HAP-1 (cell line): ENCODE data around the gene PLD1.
A peak's percentile ranks its signal among the peaks of the same experiment; 100 is the strongest.
"Not testable (repeated sequence)": the region's sequence is repeated elsewhere in the genome, so short reads cannot be mapped to it uniquely, and the experiment has no call there.

Experiments used
- DNase-seq, 2 experiments: peaks; one replicate each; pipeline ENCODE4 v3.0.0-alpha.2; 2016 to 2020; ENCODE audit warnings: low spot score in 2 of 2
- H3K27me3 ChIP-seq: fragments of 250-450 bp; sonication (Bioruptor Pico); 2 replicates; pipeline ENCODE4 v1.5.1; 2020; ENCODE audit warnings: low read depth, mild to moderate bottlenecking, moderate library complexity
- H3K36me3 ChIP-seq: fragments of 250-450 bp; sonication (Bioruptor Pico); replicated peaks from 2 replicates; pipeline ENCODE4 v1.5.1; 2020; ENCODE audit warnings: mild to moderate bottlenecking
- H3K4me1 ChIP-seq: fragments of 250-450 bp; sonication (Bioruptor Pico); 2 replicates; pipeline ENCODE4 v1.5.1; 2020; ENCODE audit warnings: mild to moderate bottlenecking
- H3K4me3 ChIP-seq: fragments of 250-450 bp; sonication (Bioruptor Pico); 2 replicates; pipeline ENCODE4 v1.5.1; 2020; ENCODE audit warnings: mild to moderate bottlenecking, moderate library complexity
- H3K9me3 ChIP-seq: fragments of 250-450 bp; sonication (Bioruptor Pico); 2 replicates; pipeline ENCODE4 v1.5.1; 2020; ENCODE audit warnings: mild to moderate bottlenecking, moderate library complexity
- in situ Hi-C: fragments of 300-500 bp; cut with MboI; formaldehyde crosslinking; loops from 3 replicates; pipeline ENCODE4 v1.14.3; 2020; ENCODE audit warnings: low sequenced_read_pairs, inconsistent platforms, mixed read lengths

PLD1 gene

GRCh38 chr3:171711461-171712170 lies 98.7 kb downstream of the PLD1 start:
- in situ Hi-C loops, result no loop called here
- H3K27me3 ChIP-seq, result no peaks in the 10 kb centered on the region
- H3K4me3 ChIP-seq, result no peak overlapping the region
- DNase-seq, result no peak
- peaks cover 11% of the 10 kb centered on the region for H3K4me1 ChIP-seq
- no peaks in the 10 kb centered on the region for H3K36me3 ChIP-seq
- H3K9me3 ChIP-seq, result no peaks in the 10 kb centered on the region

- in situ Hi-C loops, result no loop called here
- no peak for DNase-seq
- H3K36me3 ChIP-seq, result no peaks in the 10 kb centered on the region
- no peaks in the 10 kb centered on the region for H3K9me3 ChIP-seq
- no peaks in the 10 kb centered on the region for H3K27me3 ChIP-seq
- no peak overlapping the region for H3K4me3 ChIP-seq
- H3K4me1 ChIP-seq, result peaks cover 11% of the 10 kb centered on the region
Observed at GRCh38 chr3:171710359-171710758, 99.9 kb downstream of the PLD1 start.

- no peaks in the 10 kb centered on the region for H3K36me3 ChIP-seq
- no peak overlapping the region for H3K4me3 ChIP-seq
- no peaks in the 10 kb centered on the region for H3K27me3 ChIP-seq
- peaks cover 11% of the 10 kb centered on the region for H3K4me1 ChIP-seq
- in situ Hi-C loops, result no loop called here
- H3K9me3 ChIP-seq, result no peaks in the 10 kb centered on the region
- no peak for DNase-seq
Observed at GRCh38 chr3:171704814-171705213, 105.5 kb downstream of the PLD1 start.

- peak; percentile 53 to 61 for DNase-seq
- in situ Hi-C loops, result no loop called here
- Histone ChIP-seq H3K4me3 (no peak overlapping the region), H3K36me3 (no peaks in the 10 kb centered on the region), H3K4me1 (peaks cover 7% of the 10 kb centered on the region), H3K9me3 (no peaks in the 10 kb centered on the region), H3K27me3 (no peaks in the 10 kb centered on the region)
Observed at GRCh38 chr3:171704002-171704401, 106.3 kb downstream of the PLD1 start.

- in situ Hi-C loops, result no loop called here
- no peaks in the 10 kb centered on the region for H3K9me3 ChIP-seq
- no peaks in the 10 kb centered on the region for H3K36me3 ChIP-seq
- no peaks in the 10 kb centered on the region for H3K4me1 ChIP-seq
- no peaks in the 10 kb centered on the region for H3K27me3 ChIP-seq
- no peak for DNase-seq
- no peak overlapping the region for H3K4me3 ChIP-seq
Observed at GRCh38 chr3:171703144-171703543, 107.1 kb downstream of the PLD1 start.

GRCh38 chr3:171700653-171701052 lies 109.6 kb downstream of the PLD1 start:
- in situ Hi-C loops, result no loop called here
- no peak overlapping the region for H3K4me3 ChIP-seq
- no peaks in the 10 kb centered on the region for H3K27me3 ChIP-seq
- no peaks in the 10 kb centered on the region for H3K9me3 ChIP-seq
- no peaks in the 10 kb centered on the region for H3K36me3 ChIP-seq
- no peaks in the 10 kb centered on the region for H3K4me1 ChIP-seq
- DNase-seq, result no peak

- in situ Hi-C loops, result no loop called here
- H3K27me3 ChIP-seq, result no peaks in the 10 kb centered on the region
- no peaks in the 10 kb centered on the region; the same call in 1 of the 2 replicates for H3K4me1 ChIP-seq
- DNase-seq, result no peak
- H3K9me3 ChIP-seq, result no peaks in the 10 kb centered on the region
- H3K4me3 ChIP-seq, result no peak overlapping the region
- no peaks in the 10 kb centered on the region for H3K36me3 ChIP-seq
Observed at GRCh38 chr3:171700157-171700556, 110.1 kb downstream of the PLD1 start.

GRCh38 chr3:171699601-171700000 lies 110.7 kb downstream of the PLD1 start:
- Histone ChIP-seq H3K4me3 (no peak overlapping the region), H3K4me1 (no peaks in the 10 kb centered on the region; the same call in 1 of the 2 replicates), H3K9me3 (no peaks in the 10 kb centered on the region), H3K36me3 (no peaks in the 10 kb centered on the region), H3K27me3 (no peaks in the 10 kb centered on the region)
- in situ Hi-C loops, result no loop called here
- no peak for DNase-seq

GRCh38 chr3:171696805-171697204 lies 113.5 kb downstream of the PLD1 start:
- H3K4me1 ChIP-seq, result no peaks in the 10 kb centered on the region; the same call in 1 of the 2 replicates
- H3K36me3 ChIP-seq, result no peaks in the 10 kb centered on the region
- no peak for DNase-seq
- no peak overlapping the region for H3K4me3 ChIP-seq
- H3K27me3 ChIP-seq, result no peaks in the 10 kb centered on the region
- no peaks in the 10 kb centered on the region for H3K9me3 ChIP-seq
- in situ Hi-C loops, result no loop called here

GRCh38 chr3:171695426-171695825 lies 114.9 kb downstream of the PLD1 start:
- Histone ChIP-seq H3K9me3 (no peaks in the 10 kb centered on the region), H3K36me3 (no peaks in the 10 kb centered on the region), H3K4me1 (no peaks in the 10 kb centered on the region; the same call in 1 of the 2 replicates), H3K27me3 (no peaks in the 10 kb centered on the region), H3K4me3 (no peak overlapping the region)
- no peak for DNase-seq
- in situ Hi-C loops, result no loop called here

- no peak for DNase-seq
- H3K9me3 ChIP-seq, result no peaks in the 10 kb centered on the region
- H3K4me1 ChIP-seq, result no peaks in the 10 kb centered on the region; the same call in 1 of the 2 replicates
- H3K4me3 ChIP-seq, result no peak overlapping the region
- in situ Hi-C loops, result no loop called here
- no peaks in the 10 kb centered on the region for H3K36me3 ChIP-seq
- H3K27me3 ChIP-seq, result no peaks in the 10 kb centered on the region
Observed at GRCh38 chr3:171694888-171695287, 115.4 kb downstream of the PLD1 start.

- H3K36me3 ChIP-seq, H3K9me3 ChIP-seq, H3K4me3 ChIP-seq, H3K4me1 ChIP-seq, in situ Hi-C loops, DNase-seq, H3K27me3 ChIP-seq: not testable (repeated sequence)
Observed at GRCh38 chr3:171692551-171692950, 117.7 kb downstream of the PLD1 start.

- Histone ChIP-seq H3K36me3 (no peaks in the 10 kb centered on the region), H3K9me3 (no peaks in the 10 kb centered on the region), H3K4me3 (no peak overlapping the region), H3K4me1 (no peaks in the 10 kb centered on the region; the same call in 1 of the 2 replicates), H3K27me3 (no peaks in the 10 kb centered on the region)
- in situ Hi-C loops, result no loop called here
- DNase-seq, result no peak
Observed at GRCh38 chr3:171691485-171691884, 118.8 kb downstream of the PLD1 start.

GRCh38 chr3:171690281-171690680 lies 120.0 kb downstream of the PLD1 start:
- no peaks in the 10 kb centered on the region for H3K27me3 ChIP-seq
- H3K9me3 ChIP-seq, result no peaks in the 10 kb centered on the region
- DNase-seq, result no peak
- H3K4me3 ChIP-seq, result no peak overlapping the region
- H3K4me1 ChIP-seq, result no peaks in the 10 kb centered on the region; the same call in 1 of the 2 replicates
- in situ Hi-C loops, result no loop called here
- H3K36me3 ChIP-seq, result no peaks in the 10 kb centered on the region

- Histone ChIP-seq H3K4me1 (no peaks in the 10 kb centered on the region), H3K36me3 (no peaks in the 10 kb centered on the region), H3K27me3 (no peaks in the 10 kb centered on the region), H3K4me3 (no peak overlapping the region), H3K9me3 (no peaks in the 10 kb centered on the region)
- DNase-seq, result no peak
- in situ Hi-C loops, result no loop called here
Observed at GRCh38 chr3:171688593-171688992, 121.7 kb downstream of the PLD1 start.
